Measurements from ENCODE around the gene AFF1.

DNA sequence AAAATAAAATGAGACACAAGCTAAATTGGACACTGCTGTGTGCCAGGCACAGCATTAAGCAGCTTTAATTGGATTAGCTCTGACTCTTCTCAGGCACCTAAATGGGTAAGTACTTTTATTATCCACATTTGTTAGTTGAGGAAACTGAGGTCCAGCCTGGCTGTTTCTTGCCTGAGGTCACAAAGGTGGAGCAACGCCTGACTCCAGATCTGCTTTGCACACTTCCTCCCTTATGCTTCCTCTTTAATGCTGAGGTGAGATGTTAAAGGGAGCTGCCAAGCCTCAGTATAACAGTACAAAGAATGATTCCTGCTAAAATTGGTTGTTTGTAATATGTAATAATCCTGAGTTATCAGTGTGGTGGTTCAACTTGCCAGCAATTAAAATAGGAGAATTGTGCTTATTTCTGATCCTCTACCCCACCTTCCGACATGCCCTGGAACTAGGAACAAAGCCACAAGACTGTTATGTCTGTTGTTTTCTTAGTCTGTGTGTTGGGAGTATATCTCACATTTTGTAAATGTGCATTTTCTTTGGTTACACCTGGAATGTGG is 74.4 kb downstream of the AFF1 start:
- TF ChIP-seq, protein P1, sequence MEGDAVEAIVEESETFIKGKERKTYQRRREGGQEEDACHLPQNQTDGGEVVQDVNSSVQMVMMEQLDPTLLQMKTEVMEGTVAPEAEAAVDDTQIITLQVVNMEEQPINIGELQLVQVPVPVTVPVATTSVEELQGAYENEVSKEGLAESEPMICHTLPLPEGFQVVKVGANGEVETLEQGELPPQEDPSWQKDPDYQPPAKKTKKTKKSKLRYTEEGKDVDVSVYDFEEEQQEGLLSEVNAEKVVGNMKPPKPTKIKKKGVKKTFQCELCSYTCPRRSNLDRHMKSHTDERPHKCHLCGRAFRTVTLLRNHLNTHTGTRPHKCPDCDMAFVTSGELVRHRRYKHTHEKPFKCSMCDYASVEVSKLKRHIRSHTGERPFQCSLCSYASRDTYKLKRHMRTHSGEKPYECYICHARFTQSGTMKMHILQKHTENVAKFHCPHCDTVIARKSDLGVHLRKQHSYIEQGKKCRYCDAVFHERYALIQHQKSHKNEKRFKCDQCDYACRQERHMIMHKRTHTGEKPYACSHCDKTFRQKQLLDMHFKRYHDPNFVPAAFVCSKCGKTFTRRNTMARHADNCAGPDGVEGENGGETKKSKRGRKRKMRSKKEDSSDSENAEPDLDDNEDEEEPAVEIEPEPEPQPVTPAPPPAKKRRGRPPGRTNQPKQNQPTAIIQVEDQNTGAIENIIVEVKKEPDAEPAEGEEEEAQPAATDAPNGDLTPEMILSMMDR (IDR thresholded peaks at IDR 0.05): no peak
- TF ChIP-seq POLR2A (IDR thresholded peaks at IDR 0.05): no peak
